GM15510 (cell line): ENCODE measurements around the gene MISP.

Experiments used
- POLR2A ChIP-seq: IDR thresholded peaks from 3 replicates; pipeline ENCODE4 v1.6.1; 2011; ENCODE audit warnings: borderline replicate concordance; ENCODE audit not compliant: insufficient read length; ENCODE audit errors: extremely low read depth

MISP gene

DNA sequence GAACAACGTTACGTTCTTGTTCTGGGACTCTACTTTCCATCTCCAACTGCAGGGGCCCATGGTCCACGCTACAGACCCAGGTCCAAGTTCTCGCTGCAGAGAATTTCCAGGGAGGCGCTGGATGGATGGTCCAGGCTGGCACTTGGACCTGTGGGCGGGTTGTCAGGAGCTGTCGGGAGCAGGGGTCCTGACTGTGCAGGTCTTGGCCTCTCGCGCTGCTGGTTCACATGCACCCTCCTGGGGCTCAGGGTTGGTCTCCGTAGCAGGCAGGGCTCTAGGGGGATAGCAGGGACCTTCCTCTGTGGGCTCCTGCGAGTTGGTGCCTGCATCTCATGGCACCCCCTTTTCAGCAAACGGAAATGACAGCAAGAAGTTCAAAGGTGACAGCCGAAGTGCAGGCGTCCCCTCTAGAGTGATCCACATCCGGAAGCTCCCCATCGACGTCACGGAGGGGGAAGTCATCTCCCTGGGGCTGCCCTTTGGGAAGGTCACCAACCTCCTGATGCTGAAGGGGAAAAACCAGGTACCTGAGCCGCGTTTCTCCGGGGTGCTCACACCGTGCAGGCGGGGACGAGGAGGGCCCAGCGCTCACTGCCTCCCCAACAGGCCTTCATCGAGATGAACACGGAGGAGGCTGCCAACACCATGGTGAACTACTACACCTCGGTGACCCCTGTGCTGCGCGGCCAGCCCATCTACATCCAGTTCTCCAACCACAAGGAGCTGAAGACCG is 52.9 kb downstream of the MISP start:
- TF ChIP-seq POLR2A, result no peak

DNA sequence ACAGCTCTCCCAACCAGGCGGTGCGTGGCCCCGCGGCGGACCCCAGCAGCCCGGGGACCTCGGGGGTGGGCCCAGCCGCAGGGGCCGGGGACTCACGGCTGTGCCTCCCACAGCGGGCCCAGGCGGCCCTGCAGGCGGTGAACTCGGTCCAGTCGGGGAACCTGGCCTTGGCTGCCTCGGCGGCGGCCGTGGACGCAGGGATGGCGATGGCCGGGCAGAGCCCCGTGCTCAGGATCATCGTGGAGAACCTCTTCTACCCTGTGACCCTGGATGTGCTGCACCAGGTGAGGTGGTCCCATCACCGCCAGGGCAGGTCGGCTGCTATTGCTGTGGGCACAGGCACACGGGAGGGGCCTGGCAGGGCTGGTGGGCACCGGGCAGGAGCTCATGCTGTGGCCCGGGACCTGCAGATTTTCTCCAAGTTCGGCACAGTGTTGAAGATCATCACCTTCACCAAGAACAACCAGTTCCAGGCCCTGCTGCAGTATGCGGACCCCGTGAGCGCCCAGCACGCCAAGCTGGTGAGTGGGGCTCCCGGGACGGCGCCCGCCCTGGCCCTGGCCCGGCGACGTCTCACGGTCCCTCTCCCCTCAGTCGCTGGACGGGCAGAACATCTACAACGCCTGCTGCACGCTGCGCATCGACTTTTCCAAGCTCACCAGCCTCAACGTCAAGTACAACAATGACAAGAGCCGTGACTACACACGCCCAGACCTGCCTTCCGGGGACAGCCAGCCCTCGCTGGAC is 53.7 kb downstream of the MISP start:
- TF ChIP-seq POLR2A, result no peak

DNA sequence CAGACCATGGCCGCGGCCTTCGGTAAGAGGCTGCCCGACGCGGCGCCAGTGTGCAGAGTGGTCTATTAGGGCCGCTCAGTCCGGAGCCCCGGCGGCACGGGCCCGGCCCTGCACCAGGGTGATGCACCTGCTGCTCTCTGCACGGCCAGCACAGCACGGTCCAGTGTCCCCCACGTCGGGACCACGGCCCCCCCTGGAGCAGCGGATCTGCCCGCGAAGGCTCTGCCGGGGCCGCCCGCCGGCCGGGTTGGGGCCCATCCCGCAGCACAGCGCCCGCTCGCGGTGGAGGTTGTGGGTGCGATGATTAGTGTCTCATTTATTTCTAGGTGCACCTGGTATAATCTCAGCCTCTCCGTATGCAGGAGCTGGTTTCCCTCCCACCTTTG is 54.2 kb downstream of the MISP start:
- TF ChIP-seq POLR2A, result no peak

DNA sequence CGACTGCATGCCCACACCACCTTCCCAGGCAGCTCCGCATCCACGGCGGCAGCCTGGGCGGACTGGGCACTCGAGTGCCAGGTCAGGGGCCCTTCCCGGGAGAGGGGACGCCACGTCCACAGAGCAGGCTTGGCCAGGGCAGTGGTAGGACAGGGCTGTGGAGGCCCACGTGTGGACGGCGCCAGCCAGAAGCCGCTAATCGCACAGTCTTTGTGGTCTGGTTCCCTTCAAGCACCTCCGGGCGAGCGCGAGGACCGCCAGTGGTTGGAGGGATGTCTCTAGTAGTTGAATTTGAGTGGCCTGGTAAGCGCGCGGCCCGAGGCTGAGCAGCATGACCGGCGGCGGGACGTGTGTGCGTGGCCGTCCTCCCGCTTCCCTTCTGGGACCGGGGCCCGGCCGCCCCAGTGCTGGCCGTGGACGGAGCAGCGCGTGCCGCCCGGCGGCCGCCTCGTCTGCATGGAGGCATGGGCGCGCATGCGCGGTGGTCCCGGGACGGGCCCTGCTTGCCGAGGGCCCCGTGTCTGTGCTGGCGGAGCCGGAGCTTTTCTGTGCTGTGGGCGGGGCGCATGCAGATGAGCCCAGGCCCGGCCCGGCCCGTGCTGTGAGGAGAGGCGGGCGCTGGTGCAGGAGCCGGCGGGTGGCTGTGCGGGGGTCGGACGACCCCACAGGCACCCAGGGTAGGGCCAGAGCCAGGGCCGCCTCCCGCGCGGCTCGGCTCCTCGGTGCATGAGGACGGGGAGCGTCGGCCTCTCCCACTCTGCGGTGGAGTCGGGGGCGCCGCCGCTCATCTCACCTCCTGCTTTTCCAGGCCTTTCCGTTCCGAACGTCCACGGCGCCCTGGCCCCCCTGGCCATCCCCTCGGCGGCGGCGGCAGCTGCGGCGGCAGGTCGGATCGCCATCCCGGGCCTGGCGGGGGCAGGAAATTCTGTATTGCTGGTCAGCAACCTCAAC is 55.0 kb downstream of the MISP start:
- no peak for TF ChIP-seq POLR2A

DNA sequence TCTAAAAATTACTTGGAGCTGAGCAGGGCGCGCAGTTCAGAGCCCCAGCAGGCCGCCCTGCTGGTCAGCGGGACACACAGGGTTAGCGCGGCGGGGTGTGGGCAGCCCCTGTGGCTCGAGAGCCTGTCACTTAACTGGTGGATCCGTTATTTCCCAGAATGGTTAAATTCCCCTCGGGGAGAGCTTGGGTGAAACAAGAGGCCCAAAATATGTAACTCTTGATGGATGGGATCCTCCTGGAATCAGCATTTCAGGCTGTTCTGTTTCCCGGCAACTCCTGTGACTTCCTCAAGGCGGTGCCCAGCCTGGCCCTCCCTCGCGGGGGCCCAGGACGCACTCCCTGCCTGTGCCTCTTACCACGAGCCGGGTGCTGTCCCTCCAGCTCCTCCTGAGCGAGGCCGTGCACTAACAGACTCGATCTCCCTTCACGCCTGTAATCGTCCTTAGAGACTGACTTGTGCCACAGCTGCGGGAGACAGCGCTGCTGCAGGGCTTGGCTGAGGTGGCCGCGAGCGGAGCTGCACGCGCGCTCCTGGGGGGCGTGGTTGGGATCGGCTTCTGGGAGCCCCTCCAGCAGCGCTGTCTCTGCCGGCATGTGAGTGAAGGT is 56.0 kb downstream of the MISP start:
- no peak for TF ChIP-seq POLR2A

DNA sequence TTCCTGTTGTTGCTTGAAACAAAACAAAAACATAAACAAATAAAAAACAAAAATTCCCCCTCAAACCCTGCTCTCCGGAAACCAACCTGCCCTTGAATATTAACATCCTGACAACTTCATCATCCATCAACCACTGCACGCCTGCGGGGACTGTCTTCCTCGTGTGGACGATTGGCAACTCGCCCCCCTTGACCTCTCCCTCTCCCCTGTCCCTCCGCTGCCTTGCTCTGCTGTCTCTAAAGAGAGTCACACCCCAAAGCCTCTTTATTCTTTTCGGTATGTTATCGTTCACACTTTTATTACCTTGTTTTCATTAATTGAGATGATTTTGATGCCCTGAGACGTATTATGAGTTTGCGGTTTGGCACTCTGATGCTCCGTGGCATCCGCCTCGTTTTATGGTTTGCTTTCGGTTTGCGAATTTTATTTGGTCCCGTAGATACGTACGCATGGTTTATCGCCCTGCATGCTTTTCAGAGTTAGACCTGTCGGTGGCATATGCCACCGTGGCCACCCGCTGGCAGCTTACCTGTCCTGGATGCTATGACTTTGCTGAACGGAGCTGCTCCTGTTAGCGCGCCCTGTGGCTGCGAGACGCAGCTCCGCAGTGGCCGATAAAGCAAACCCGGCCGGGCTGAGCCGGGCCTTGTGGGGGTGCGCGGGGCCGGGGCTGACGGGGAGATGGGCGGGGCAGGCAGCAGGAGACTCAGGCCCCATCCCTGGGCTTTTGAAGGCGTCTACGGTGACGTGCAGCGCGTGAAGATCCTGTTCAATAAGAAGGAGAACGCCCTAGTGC is 56.9 kb downstream of the MISP start:
- TF ChIP-seq POLR2A, result no peak

DNA sequence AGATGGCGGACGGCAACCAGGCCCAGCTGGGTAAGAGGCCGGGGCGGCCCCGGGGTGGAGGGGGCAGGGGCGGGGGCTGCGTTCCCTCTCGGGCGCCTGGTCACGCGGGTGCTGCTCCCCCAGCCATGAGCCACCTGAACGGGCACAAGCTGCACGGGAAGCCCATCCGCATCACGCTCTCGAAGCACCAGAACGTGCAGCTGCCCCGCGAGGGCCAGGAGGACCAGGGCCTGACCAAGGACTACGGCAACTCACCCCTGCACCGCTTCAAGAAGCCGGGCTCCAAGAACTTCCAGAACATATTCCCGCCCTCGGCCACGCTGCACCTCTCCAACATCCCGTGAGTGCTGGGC is 57.5 kb downstream of the MISP start:
- no peak for TF ChIP-seq POLR2A

DNA sequence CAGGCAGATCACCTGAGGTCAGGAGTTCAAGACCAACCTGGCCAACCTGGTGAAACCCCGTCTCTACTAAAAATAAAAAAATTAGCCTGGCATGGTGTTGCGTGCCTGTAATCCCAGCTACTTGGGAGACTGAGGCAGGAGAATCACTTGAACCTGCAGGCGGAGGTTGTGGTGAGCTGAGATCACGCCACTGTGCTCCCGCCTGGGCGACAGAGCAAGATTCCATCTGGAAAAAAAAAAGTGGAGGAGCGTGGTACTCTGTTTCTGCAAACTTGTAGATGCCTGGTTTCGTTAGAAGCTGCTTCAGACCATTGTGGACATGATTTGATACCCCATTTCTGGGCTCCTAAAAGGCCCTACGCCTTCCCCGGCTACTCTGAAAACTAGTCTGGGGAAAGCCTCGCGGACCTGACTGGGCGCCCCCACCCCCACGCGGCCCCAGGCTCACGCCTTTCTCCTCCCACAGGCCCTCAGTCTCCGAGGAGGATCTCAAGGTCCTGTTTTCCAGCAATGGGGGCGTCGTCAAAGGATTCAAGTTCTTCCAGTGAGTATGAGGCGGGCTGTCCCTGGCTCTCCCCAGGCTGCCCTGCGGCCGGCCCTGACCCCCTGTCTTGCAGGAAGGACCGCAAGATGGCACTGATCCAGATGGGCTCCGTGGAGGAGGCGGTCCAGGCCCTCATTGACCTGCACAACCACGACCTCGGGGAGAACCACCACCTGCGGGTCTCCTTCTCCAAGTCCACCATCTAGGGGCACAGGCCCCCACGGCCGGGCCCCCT is 59.4 kb downstream of the MISP start:
- TF ChIP-seq POLR2A, result no peak

DNA sequence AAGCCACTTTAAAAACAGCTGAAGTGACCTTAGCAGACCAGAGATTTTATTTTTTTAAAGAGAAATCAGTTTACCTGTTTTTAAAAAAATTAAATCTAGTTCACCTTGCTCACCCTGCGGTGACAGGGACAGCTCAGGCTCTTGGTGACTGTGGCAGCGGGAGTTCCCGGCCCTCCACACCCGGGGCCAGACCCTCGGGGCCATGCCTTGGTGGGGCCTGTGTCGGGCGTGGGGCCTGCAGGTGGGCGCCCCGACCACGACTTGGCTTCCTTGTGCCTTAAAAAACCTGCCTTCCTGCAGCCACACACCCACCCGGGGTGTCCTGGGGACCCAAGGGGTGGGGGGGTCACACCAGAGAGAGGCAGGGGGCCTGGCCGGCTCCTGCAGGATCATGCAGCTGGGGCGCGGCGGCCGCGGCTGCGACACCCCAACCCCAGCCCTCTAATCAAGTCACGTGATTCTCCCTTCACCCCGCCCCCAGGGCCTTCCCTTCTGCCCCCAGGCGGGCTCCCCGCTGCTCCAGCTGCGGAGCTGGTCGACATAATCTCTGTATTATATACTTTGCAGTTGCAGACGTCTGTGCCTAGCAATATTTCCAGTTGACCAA is 60.1 kb downstream of the MISP start:
- no peak for TF ChIP-seq POLR2A

DNA sequence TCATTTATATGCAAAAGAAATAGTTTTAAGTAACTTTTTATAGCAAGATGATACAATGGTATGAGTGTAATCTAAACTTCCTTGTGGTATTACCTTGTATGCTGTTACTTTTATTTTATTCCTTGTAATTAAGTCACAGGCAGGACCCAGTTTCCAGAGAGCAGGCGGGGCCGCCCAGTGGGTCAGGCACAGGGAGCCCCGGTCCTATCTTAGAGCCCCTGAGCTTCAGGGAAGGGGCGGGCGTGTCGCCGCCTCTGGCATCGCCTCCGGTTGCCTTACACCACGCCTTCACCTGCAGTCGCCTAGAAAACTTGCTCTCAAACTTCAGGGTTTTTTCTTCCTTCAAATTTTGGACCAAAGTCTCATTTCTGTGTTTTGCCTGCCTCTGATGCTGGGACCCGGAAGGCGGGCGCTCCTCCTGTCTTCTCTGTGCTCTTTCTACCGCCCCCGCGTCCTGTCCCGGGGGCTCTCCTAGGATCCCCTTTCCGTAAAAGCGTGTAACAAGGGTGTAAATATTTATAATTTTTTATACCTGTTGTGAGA is 60.7 kb downstream of the MISP start:
- no peak for TF ChIP-seq POLR2A

DNA sequence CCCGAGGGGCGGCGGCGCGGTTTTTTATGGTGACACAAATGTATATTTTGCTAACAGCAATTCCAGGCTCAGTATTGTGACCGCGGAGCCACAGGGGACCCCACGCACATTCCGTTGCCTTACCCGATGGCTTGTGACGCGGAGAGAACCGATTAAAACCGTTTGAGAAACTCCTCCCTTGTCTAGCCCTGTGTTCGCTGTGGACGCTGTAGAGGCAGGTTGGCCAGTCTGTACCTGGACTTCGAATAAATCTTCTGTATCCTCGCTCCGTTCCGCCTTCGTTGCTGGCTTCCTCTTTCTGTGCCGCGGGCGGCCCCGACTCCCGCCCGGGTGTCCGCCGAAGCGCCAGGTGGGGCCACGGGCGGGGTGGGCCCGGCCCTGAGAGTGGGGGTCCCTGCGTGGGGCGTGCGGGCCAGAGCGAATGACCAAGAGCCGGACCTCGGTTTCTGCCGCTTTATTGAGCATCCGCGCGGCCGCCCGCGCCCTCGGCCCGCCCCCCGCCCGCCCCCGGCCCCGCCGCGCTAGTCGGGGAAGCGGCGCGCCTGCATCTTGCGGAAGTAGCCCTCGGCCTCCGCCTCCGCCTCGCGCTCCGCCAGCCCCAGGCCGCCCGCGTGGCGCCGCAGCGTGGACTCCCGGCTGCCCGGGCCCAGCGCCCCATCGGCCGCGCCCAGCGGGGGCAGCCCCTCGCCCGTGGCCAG is 61.3 kb downstream of the MISP start:
- no peak for TF ChIP-seq POLR2A

DNA sequence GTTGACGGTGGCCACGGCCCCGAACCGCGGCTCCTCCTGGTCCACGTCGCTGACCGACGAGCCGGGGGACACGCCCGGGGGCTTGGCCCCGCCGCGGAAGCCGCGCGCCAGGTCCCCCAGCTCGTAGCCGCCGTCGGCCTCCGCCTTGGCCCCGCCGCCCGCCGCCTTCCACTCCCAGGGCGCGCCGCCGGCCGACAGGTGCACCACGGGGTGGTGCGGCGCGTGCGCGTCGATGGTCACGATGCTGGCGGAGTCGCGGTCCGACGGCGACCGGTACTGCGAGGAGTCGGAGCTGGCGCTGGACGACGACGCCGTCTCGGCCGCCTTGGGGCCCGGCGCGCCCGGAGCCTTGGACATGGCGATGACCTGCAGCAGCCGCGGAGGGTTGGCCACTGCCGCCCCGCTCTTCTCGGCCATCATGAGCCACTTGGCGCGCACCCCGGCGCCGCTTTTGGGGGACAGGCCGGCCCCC is 61.9 kb downstream of the MISP start:
- no peak for TF ChIP-seq POLR2A
